HL-60/S4 (cell line): ENCODE data around the gene ZNRF3.
"Not testable (repeated sequence)": the region's sequence is repeated elsewhere in the genome, so short reads cannot be mapped to it uniquely, and the experiment has no call there.

ENCODE experiments used
- in situ Hi-C: fragments of 300-500 bp; cut with MboI; formaldehyde crosslinking; loops from 2 replicates; pipeline ENCODE4 v1.14.3; 2022; ENCODE audit warnings: low sequenced_read_pairs

The ZNRF3 gene

GRCh38 chr22:28929197-28929596, 45.8 kb downstream of the ZNRF3 start:
- in situ Hi-C loops, result no loop called here

GRCh38 chr22:28930357-28931007, 47.1 kb downstream of the ZNRF3 start:
- in situ Hi-C loops, result no loop called here

DNA sequence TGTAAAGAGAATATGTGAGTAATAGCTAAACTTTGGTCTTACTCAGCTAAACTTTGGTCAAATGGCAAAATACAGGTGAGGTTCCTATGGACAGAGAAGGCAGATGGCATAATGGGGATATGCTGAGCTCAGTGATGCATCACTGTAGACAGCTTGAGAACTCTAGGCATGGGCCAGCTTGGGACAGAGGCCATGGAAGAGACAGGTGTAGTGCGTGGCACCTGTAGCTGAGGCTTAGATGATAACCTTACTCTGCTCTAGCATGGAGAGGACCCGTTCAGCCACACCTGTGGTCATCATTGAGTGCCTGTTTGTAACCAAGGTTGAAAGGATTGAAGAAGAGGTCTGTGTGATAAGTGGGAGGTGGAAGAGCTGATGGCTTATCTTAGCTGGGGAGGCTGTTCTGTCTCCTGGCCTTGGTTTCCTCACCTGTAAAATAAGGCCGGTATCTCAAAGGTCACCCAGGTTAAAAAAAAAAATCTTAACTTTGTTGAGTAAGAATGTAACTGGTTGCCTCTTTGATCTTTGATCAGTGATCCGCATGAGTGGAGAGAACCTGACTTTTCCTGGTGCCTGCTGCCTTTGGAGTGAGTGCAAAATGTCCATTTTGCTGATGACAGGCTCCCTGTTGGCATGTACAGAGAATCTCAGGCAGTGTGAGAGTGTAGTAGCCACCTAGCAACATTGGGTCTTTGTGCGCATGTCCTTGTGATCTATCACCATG, 48.6 kb downstream of the ZNRF3 start:
- in situ Hi-C loops, result no loop called here

DNA sequence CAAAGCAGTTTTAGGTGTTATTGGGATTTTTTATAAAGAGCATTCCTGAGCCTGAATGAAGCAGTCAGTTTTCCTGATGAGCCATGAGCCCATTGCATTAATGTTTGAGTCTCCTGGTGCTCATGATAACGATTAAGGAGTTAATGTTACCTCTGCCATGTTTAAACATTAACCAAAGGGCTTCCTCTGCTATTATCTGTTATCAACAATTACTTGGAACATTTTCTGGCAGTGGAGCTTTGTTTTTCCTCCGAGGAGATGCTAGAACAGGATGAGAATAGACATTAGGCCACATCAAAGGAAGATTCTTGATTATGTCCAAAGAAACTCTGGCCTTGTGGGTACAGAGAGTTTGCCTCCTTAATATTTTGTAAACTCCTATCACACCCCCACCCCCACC, 49.9 kb downstream of the ZNRF3 start:
- in situ Hi-C loops, result no loop called here

DNA sequence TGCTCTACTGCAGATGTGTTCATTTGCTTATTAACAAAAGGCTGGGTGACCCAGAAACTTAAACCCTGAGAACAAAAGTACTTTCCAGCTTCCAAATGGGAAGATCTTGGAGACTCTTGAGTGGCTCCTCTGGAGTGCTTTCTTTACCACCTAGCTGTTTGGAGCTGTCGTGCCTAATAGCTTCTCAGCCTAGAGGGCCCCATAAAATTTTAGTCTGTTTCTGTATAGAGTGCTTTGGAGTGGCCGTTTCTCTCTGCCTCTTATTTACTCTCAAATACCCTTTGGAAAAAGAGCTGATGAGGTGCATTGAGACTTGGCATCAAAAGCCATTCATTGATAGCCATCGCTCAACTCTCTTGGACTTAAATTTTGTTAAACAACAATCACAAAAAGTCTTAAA, 50.7 kb downstream of the ZNRF3 start:
- in situ Hi-C loops, result no loop called here

GRCh38 chr22:28935140-28935539, 51.8 kb downstream of the ZNRF3 start:
- in situ Hi-C loops, result no loop called here

DNA sequence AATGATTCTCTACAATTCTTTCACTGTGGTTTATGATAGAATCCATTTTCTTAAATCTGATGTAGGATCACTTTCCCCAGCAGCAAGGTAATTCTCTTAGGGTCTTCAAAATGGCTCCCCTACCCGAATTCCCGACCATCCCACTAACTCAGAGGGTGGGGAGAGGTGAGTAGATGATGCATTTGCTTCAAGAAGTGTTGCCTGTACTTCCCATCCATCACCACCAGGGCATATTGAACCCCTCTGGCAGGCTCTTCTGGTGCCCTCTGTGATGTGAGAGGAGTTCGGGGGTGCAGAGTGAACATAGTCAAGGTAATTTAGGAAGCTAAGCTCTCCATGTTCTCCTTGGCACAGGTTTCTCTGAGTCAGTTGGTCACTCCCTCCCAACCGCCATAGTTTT, 52.3 kb downstream of the ZNRF3 start:
- in situ Hi-C loops, result no loop called here

GRCh38 chr22:28936200-28936599, 52.8 kb downstream of the ZNRF3 start:
- in situ Hi-C loops, result no loop called here

DNA sequence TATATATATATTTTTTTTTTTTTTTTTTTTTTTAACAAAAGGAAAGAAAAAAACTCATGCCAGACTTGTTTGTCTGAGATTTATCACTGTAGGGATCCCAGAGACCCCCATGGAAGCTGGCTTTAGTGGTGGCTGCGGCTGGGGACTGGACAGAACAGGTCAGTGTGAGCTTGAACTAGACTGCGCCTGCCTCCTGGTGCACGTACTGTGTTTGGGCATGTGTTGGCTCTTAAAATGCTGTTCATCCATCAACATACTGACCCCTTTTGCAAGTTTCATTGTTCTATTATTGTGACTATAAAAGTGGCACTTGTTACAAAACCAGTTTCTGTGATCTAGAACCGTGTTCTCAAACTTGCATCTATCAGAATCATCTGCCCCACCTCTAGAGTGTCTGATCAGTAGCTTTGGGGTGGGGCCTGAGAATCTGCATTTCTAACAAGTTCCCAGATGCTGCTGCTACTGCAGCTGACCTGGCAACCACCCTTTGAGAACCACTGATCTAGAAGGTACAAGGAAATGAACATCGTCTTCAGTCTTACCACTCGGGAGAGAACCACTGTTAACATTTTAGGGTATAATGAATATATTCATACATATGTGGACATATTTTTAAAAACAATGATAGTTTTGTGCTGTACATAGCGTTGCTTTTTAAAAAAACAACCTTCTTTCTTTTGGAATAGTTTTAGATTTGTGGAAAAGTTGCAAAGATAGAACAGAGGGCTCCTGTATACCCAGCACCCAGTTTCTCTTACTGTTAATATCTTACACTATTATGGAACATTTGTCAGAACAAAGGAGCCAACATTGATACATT, 54.0 kb downstream of the ZNRF3 start:
- in situ Hi-C loops, result no loop called here

DNA sequence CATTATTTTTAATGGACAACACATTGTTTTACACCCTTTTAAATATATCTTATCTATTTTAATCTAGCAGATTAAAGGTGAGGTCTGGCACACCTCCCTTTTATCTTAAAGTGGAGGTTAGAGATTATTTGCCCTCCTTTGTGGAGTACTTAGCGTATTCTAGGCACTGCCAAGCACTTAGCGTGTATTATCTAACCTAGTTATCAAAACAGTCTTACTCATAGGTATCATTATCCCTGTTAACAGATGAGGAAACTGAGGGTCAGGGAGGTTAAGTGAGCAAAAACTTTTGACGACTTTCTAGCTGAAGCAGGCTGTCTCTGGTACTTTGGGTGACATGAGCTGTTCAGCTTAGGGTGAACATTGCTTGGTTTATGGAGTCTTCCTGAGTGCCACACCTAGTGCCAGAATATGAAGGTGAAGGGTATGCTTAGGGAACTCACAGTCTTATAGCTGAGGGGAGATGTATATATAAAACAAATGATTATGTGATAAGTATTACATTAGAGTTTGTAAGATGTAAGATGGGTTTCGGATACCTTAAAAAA, 55.0 kb downstream of the ZNRF3 start:
- in situ Hi-C loops, result no loop called here

GRCh38 chr22:28939394-28939793, 56.0 kb downstream of the ZNRF3 start:
- in situ Hi-C loops, result no loop called here

GRCh38 chr22:28939932-28940331, 56.6 kb downstream of the ZNRF3 start:
- in situ Hi-C loops, result no loop called here

GRCh38 chr22:28940441-28940840, 57.1 kb downstream of the ZNRF3 start:
- in situ Hi-C loops, result no loop called here

DNA sequence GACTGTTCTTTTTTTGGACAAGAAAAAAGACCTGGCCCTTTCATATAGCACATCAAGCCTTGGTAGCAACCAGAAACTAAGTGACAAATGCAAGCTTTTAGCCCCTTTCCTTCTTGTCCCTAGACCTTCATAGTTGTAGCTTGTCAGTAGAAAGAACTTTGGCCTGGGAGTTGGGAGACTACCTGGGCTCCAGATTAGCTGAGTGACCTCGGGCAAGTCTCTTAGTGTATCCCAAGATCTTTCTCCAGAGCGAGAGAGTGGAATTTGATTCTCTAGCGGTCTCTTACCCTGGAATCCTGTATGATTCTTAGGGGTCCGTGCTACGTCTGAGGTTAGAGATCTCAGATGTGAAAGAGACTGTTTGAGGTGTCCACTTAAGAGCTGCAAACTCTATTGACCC, 59.0 kb downstream of the ZNRF3 start:
- in situ Hi-C loops, result no loop called here

- in situ Hi-C loops, result no loop called here
These were observed 59.6 kb downstream of the ZNRF3 start for GRCh38 chr22:28942801-28943500.

- in situ Hi-C loops, result no loop called here
These were observed 60.1 kb downstream of the ZNRF3 start for GRCh38 chr22:28943501-28943879.

- in situ Hi-C loops, result no loop called here
These were observed 63.8 kb downstream of the ZNRF3 start for GRCh38 chr22:28947125-28947524.

GRCh38 chr22:28948424-28948823, 65.1 kb downstream of the ZNRF3 start:
- in situ Hi-C loops, result no loop called here

GRCh38 chr22:28948860-28949551, 65.6 kb downstream of the ZNRF3 start:
- in situ Hi-C loops, result not testable (repeated sequence)

- in situ Hi-C loops, result no loop called here
These were observed 66.4 kb downstream of the ZNRF3 start for GRCh38 chr22:28949788-28950187.
